PC-9 (cell line): ENCODE measurements around the gene PCMT1. TPM values are rescaled to one million over a fixed set of nuclear protein-coding genes. Genes with fewer than 3 reads are reported as not detected.
"Not testable (repeated sequence)": the region's sequence is repeated elsewhere in the genome, so short reads cannot be mapped to it uniquely, and the experiment has no call there.

Experiments
- BruUV-seq: library from RNA; stranded (reverse); fragments of 400-500 nt; replicated peaks from 2 replicates; lab custom pipeline; 2021; lab: Mats Ljungman, UMichigan
- CTCF ChIA-PET: fragments of 300-600 bp; sonication (Branson Sonifier 250); formaldehyde crosslinking; loops from one replicate; lab custom pipeline; 2022; ENCODE audit warnings: antibody characterized with exemption; lab: Charles Lee
- POLR2A ChIA-PET: fragments of 300-600 bp; sonication (Branson Sonifier 250); formaldehyde crosslinking; loops from one replicate; lab custom pipeline; 2022; ENCODE audit warnings: antibody characterized with exemption; ENCODE audit not compliant: unreplicated experiment; lab: Charles Lee
- DNase-seq, 2 experiments: peaks; one replicate each; pipeline versions ENCODE4 v3.0.0 to v3.0.0-alpha.2; 2015 to 2022; ENCODE audit warnings: mixed read lengths in 1 of 2
- H2AFZ ChIP-seq: fragments of 200-600 bp; sonication (generic); 2 replicates; pipeline ENCODE4 v1.8.1; 2017; ENCODE audit warnings: antibody characterized with exemption
- H3F3A ChIP-seq: fragments of 200-600 bp; sonication (generic); 2 replicates; pipeline ENCODE4 v1.8.1; 2017; ENCODE audit warnings: antibody characterized with exemption, mild to moderate bottlenecking, low read depth; ENCODE audit not compliant: insufficient read depth
- H3K27ac ChIP-seq: fragments of 200-600 bp; sonication (generic); 2 replicates; pipeline ENCODE4 v1.6.1; 2016; ENCODE audit warnings: mixed run types
- H3K27me3 ChIP-seq: fragments of 200-600 bp; sonication (generic); 2 replicates; pipeline ENCODE4 v1.6.1; 2016; ENCODE audit warnings: low read depth, mixed run types; ENCODE audit not compliant: insufficient read depth
- H3K36me3 ChIP-seq: fragments of 200-600 bp; sonication (generic); 2 replicates; pipeline ENCODE4 v1.6.1; 2016; ENCODE audit warnings: low read depth, mixed run types
- H3K4me1 ChIP-seq: fragments of 200-600 bp; sonication (generic); replicated peaks from 2 replicates; pipeline ENCODE4 v1.6.1; 2016; ENCODE audit warnings: mixed run types; ENCODE audit not compliant: insufficient read depth
- H3K4me2 ChIP-seq: fragments of 200-600 bp; sonication (generic); 2 replicates; pipeline ENCODE4 v1.6.1; 2017; ENCODE audit warnings: mixed run types
- H3K4me3 ChIP-seq: fragments of 200-600 bp; sonication (generic); 2 replicates; pipeline ENCODE4 v1.6.1; 2016; ENCODE audit warnings: mixed run types
- H3K79me2 ChIP-seq: fragments of 200-600 bp; sonication (generic); 2 replicates; pipeline ENCODE4 v1.6.1; 2017; ENCODE audit warnings: low read depth, mixed run types
- H3K9me2 ChIP-seq: fragments of 200-600 bp; sonication (generic); 2 replicates; pipeline ENCODE4 v1.8.1; 2017; ENCODE audit warnings: mild to moderate bottlenecking; ENCODE audit not compliant: insufficient read depth
- H3K9me3 ChIP-seq: fragments of 200-600 bp; sonication (generic); 2 replicates; pipeline ENCODE4 v1.8.1; 2016; ENCODE audit warnings: low read depth; ENCODE audit not compliant: insufficient read depth
- H4K20me1 ChIP-seq: fragments of 200-600 bp; sonication (generic); 2 replicates; pipeline ENCODE4 v1.8.1; 2017; ENCODE audit not compliant: insufficient read depth
- CTCF ChIP-seq: fragments of 200-600 bp; sonication (generic); conservative IDR thresholded peaks from 2 replicates; pipeline ENCODE4 v1.6.1; 2017; ENCODE audit warnings: mixed run types, antibody characterized with exemption, mild to moderate bottlenecking, moderate library complexity
- EZH2 ChIP-seq: fragments of 200-600 bp; sonication (generic); IDR thresholded peaks from 2 replicates; pipeline ENCODE4 v1.8.0; 2017; ENCODE audit warnings: antibody characterized with exemption, low read depth
- intact Hi-C: fragments of 100-400 bp; cut with micrococcal nuclease; formaldehyde crosslinking; loops from one replicate; pipeline ENCODE4 v1.10.0; 2022; ENCODE audit not compliant: unreplicated experiment
- total RNA-seq: library from RNA; stranded (reverse); gene quantifications from 2 replicates; pipeline ENCODE4 v1.2.3, GENCODE V29; 2021

PCMT1 gene
- total RNA-seq, 1 experiment from 2014 or later: 50.5 TPM

- ChIA-PET CTCF (no interaction called here), POLR2A (interaction anchor here (0.5 kb wide), 1 partner anchor 45 kb away, joined by 4 read pairs; no protein-coding TSS in a partner anchor)
- Histone ChIP-seq H3K4me1 (peaks cover 16% of the 10 kb centered on the region), H2AFZ (peak overlapping the region; percentile 99), H4K20me1 (peaks cover 18% of the 10 kb centered on the region), H3K4me2 (peak overlapping the region; percentile 87), H3K9me2 (no peaks in the 10 kb centered on the region), H3K4me3 (peak overlapping the region; percentile 72), H3K9me3 (no peaks in the 10 kb centered on the region), H3K36me3 (no peaks in the 10 kb centered on the region), H3K27me3 (no peaks in the 10 kb centered on the region), H3K27ac (peak overlapping the region; percentile 38), H3K79me2 (peaks cover 67% of the 10 kb centered on the region), H3F3A (peaks cover 10% of the 10 kb centered on the region; the same call in 1 of the 2 replicates)
- no TSS peak for BruUV-seq
- TF ChIP-seq CTCF: no peak
- no peak for TF ChIP-seq EZH2
- intact Hi-C loops: no loop called here
- DNase-seq: peak; percentile 49 to 56
These were observed 632 bp downstream of the PCMT1 start for GRCh38 chr6:149750136-149750609.

- H3K4me1 ChIP-seq: peaks cover 12% of the 10 kb centered on the region
- peak overlapping the region; percentile 72; the same call in 1 of the 2 replicates for H3K4me3 ChIP-seq
- POLR2A ChIA-PET: no interaction called here
- peaks cover 10% of the 10 kb centered on the region; the same call in 1 of the 2 replicates for H3F3A ChIP-seq
- no peaks in the 10 kb centered on the region for H3K9me3 ChIP-seq
- H3K9me2 ChIP-seq: no peaks in the 10 kb centered on the region
- intact Hi-C loops: no loop called here
- H3K36me3 ChIP-seq: no peaks in the 10 kb centered on the region
- H3K27me3 ChIP-seq: no peaks in the 10 kb centered on the region
- H3K27ac ChIP-seq: no peak overlapping the region
- CTCF ChIA-PET: no interaction called here
- TF ChIP-seq EZH2: no peak
- no peak for TF ChIP-seq CTCF
- peak overlapping the region; percentile 87 for H3K4me2 ChIP-seq
- no peak overlapping the region for H2AFZ ChIP-seq
- DNase-seq: no peak
- H4K20me1 ChIP-seq: peaks cover 22% of the 10 kb centered on the region
- no TSS peak for BruUV-seq
- H3K79me2 ChIP-seq: peaks cover 64% of the 10 kb centered on the region
These were observed 1.7 kb downstream of the PCMT1 start for GRCh38 chr6:149751239-149751638.

- H3K79me2 ChIP-seq: peaks cover 64% of the 10 kb centered on the region
- H3K4me3 ChIP-seq, H3K36me3 ChIP-seq, POLR2A ChIA-PET, CTCF ChIA-PET, H3K9me2 ChIP-seq, H3K27me3 ChIP-seq, H2AFZ ChIP-seq, H3K9me3 ChIP-seq, H3K27ac ChIP-seq, BruUV-seq, H3K4me1 ChIP-seq, H3F3A ChIP-seq, DNase-seq, intact Hi-C loops: not testable (repeated sequence)
- H4K20me1 ChIP-seq: peaks cover 22% of the 10 kb centered on the region
- peak overlapping the region; percentile 87; the same call in 1 of the 2 replicates for H3K4me2 ChIP-seq
These were observed 2.4 kb downstream of the PCMT1 start for GRCh38 chr6:149751920-149752319.
